Measurements from ENCODE around the gene FUT9.

Gene FUT9

GRCh38 chr6:96074006-96074405 is 58.2 kb downstream of the FUT9 start:
- no peak for DNase-seq

- DNase-seq = no peak
These were observed 60.1 kb downstream of the FUT9 start for GRCh38 chr6:96075826-96076225.

GRCh38 chr6:96086745-96087144 is 71.0 kb downstream of the FUT9 start:
- DNase-seq = no peak

GRCh38 chr6:96089173-96089572 is 73.4 kb downstream of the FUT9 start:
- DNase-seq = no peak

GRCh38 chr6:96094077-96094476 is 78.3 kb downstream of the FUT9 start:
- no peak for DNase-seq

GRCh38 chr6:96099069-96099468 is 83.3 kb downstream of the FUT9 start:
- no peak for DNase-seq

- no peak for DNase-seq
These were observed 85.8 kb downstream of the FUT9 start for GRCh38 chr6:96101564-96101963.

- no peak for DNase-seq
These were observed 89.1 kb downstream of the FUT9 start for GRCh38 chr6:96104910-96105309.

- DNase-seq = no peak
These were observed 95.1 kb downstream of the FUT9 start for GRCh38 chr6:96110878-96111277.

- DNase-seq = peak in 1 of 2 experiments; percentile 7
These were observed 100.9 kb downstream of the FUT9 start for GRCh38 chr6:96116674-96117073.

GRCh38 chr6:96124778-96125177 is 109.0 kb downstream of the FUT9 start:
- no peak for DNase-seq

- no peak for DNase-seq
These were observed 122.6 kb downstream of the FUT9 start for GRCh38 chr6:96138406-96138805.

GRCh38 chr6:96142142-96142541 is 126.4 kb downstream of the FUT9 start:
- no peak for DNase-seq

GRCh38 chr6:96150431-96150830 is 134.7 kb downstream of the FUT9 start:
- no peak for DNase-seq

- no peak for DNase-seq
These were observed 135.9 kb downstream of the FUT9 start for GRCh38 chr6:96151707-96152106.

GRCh38 chr6:96152114-96152708 is 136.4 kb downstream of the FUT9 start:
- DNase-seq = no peak

GRCh38 chr6:96153775-96154174 is 138.0 kb downstream of the FUT9 start:
- DNase-seq = no peak

GRCh38 chr6:96156425-96156824 is 140.7 kb downstream of the FUT9 start:
- DNase-seq = no peak

GRCh38 chr6:96157018-96157565 is 141.3 kb downstream of the FUT9 start:
- DNase-seq = no peak

GRCh38 chr6:96162711-96163120 is 146.9 kb downstream of the FUT9 start:
- DNase-seq = no peak

- DNase-seq = no peak
These were observed 149.0 kb downstream of the FUT9 start for GRCh38 chr6:96164802-96165201.

GRCh38 chr6:96171112-96171511 is 155.3 kb downstream of the FUT9 start:
- DNase-seq = no peak

GRCh38 chr6:96184798-96185197 is 169.0 kb downstream of the FUT9 start:
- DNase-seq = no peak

GRCh38 chr6:96186094-96186493 is 170.3 kb downstream of the FUT9 start:
- no peak for DNase-seq

- DNase-seq = no peak
These were observed 170.9 kb downstream of the FUT9 start for GRCh38 chr6:96186516-96187195.

Measured in Kasumi-1 (cell line).